HFF-Myc (cell line): ENCODE measurements around the gene IPMK.

ENCODE experiments used
- DNase-seq: peaks from one replicate; pipeline ENCODE4 v3.0.0-alpha.2; 2011; ENCODE audit warnings: low read depth; ENCODE audit errors: extremely low read depth
- H3K4me3 ChIP-seq: replicated peaks from 2 replicates; pipeline ENCODE4 v1.5.1; 2011; ENCODE audit warnings: low read depth, mild to moderate bottlenecking, control low read depth, low read length
- TF ChIP-seq, protein P1 (sequence below): IDR thresholded peaks from 2 replicates; pipeline ENCODE4 v1.5.1; 2012; ENCODE audit warnings: mild to moderate bottlenecking, low read depth, low read length, control low read depth; ENCODE audit errors: missing control alignments

The IPMK gene

GRCh38 chr10:58268946-58269781 is 1.5 kb upstream of the IPMK start, which contains the start of gene CISD1:
Gene CISD1, plus strand, starts transcription at chr10:58269162. Its CDS starts 112 bp downstream, at chr10:58269274.
- peak within 1 kb of the TSS; percentile 95 for H3K4me3 ChIP-seq
- TF ChIP-seq, protein P1, sequence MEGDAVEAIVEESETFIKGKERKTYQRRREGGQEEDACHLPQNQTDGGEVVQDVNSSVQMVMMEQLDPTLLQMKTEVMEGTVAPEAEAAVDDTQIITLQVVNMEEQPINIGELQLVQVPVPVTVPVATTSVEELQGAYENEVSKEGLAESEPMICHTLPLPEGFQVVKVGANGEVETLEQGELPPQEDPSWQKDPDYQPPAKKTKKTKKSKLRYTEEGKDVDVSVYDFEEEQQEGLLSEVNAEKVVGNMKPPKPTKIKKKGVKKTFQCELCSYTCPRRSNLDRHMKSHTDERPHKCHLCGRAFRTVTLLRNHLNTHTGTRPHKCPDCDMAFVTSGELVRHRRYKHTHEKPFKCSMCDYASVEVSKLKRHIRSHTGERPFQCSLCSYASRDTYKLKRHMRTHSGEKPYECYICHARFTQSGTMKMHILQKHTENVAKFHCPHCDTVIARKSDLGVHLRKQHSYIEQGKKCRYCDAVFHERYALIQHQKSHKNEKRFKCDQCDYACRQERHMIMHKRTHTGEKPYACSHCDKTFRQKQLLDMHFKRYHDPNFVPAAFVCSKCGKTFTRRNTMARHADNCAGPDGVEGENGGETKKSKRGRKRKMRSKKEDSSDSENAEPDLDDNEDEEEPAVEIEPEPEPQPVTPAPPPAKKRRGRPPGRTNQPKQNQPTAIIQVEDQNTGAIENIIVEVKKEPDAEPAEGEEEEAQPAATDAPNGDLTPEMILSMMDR, result no peak
- DNase-seq, result peak; percentile 99

GRCh38 chr10:58268454-58268945 is 806 bp upstream of the IPMK start:
- no peak for DNase-seq
- TF ChIP-seq, protein P1, result no peak
- peak overlapping the region; percentile 95 for H3K4me3 ChIP-seq

DNA sequence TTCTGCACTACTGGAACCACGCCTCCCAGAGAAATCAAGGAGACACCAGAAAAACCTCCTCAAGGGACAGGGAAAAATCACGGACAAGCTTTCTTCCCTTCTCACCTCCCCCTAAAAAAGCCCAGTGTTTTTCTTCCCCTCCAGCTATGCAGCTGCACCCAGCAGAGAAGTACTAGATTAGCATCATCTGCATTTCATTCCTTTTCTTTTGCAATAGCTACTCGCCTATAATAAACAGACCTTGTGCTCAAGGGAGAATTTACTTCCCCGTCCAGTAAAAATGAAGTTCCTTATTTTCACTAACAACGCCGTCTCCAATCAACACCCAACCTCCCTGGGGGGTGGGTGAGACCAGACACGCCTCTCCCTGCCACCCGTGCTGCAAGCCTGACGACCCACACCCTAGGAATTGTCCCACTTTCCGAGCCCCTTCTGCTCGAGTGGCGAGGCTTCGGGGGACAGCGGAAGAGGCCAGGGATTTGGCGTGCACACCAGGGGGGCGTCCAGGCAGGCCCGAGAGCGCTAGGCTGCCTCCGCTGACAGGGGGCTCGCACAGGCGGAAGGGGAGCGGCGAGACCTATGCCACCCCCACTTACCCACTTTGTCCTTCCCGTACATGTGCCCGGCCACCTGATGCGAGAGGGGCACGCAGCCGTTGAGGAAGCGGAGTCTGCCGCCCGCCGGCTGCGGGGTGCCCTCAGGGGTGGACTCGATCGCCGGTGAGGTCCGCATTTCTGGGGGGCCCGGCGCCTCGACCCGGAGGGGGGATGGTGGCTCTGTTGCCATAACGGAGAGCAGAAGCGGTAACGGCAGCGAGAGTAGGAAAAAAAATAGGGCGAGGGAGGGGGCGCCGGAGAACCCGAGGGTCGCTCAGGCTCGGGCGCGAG is 625 bp downstream of the IPMK start:
- H3K4me3 ChIP-seq, result peak overlapping the region; percentile 95
- DNase-seq, result no peak
- TF ChIP-seq, protein P1, result no peak

DNA sequence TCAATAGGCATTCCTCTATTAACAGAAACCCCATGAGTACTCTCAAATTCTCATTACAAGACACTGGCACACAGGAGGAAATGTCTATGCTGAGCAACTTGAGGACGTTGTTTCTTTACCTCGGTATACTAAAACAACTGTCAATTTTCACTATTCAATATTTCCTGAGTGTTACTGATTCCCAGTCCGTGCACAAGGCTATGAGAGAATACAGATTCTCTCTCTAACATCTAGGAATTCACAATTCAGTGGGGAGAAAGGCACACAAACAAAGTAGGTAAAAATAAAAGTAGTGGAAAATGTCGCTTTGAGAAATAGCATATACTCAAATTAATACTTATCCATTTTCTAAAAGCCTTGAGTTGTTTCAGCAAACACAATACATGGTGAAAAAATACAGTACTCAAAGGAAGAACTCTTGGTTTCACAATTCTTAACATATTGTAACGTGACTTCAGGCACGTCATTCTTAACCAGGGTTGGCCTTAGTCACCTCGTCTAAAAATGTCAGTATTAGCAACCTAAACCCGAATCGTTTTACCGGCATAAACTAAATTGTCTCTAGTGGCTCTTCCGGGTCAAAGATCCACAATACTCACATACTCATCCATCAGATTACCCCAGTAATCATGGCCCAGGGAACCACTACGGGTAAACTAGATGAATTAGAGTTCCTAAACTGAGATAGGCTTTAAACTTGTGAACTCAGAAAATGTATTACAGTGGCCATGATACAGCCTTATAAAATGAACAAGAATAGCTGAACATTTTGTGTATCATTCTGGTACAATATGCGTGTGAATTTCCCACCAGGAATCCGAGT is 1.5 kb downstream of the IPMK start:
- H3K4me3 ChIP-seq, result peak overlapping the region; percentile 95
- no peak for DNase-seq

GRCh38 chr10:58265249-58265648 is 2.4 kb downstream of the IPMK start:
- DNase-seq, result no peak
- H3K4me3 ChIP-seq, result peak overlapping the region; percentile 95; the same call in 1 of the 2 replicates

More for the DNA sequence above, 1.5 kb downstream of the IPMK start:
- TF ChIP-seq, protein P1, result no peak

More at GRCh38 chr10:58265249-58265648, 2.4 kb downstream of the IPMK start:
- TF ChIP-seq, protein P1, result no peak
